HepG2 (cell line): ENCODE data around the gene ADAT3. TPM values are rescaled to one million over a fixed set of nuclear protein-coding genes. Genes with fewer than 3 reads are reported as not detected.
A peak's percentile ranks its signal among the peaks of the same experiment; 100 is the strongest.

Experiments
- ARID4A ChIP-seq: sonication (generic); formaldehyde crosslinking; IDR thresholded peaks from 2 replicates; pipeline ENCODE4 v1.5.0; 2020; ENCODE audit warnings: mild to moderate bottlenecking, missing genetic modification reagents, borderline replicate concordance
- EZH2 ChIP-seq: conservative IDR thresholded peaks from 2 replicates; pipeline ENCODE4 v1.6.1; 2012; ENCODE audit warnings: mild to moderate bottlenecking, low read depth, low read length, moderate library complexity
- GRHL1 ChIP-seq: sonication (generic); formaldehyde crosslinking; conservative IDR thresholded peaks from 2 replicates; pipeline ENCODE4 v1.8.0; 2022; ENCODE audit warnings: missing genetic modification reagents
- HNRNPLL ChIP-seq: fragments of 200-400 bp; formaldehyde crosslinking; IDR thresholded peaks from 2 replicates; pipeline ENCODE4 v1.6.1; 2017; ENCODE audit warnings: mild to moderate bottlenecking, low read depth, low read length; ENCODE audit not compliant: poor library complexity, severe bottlenecking
- HOXA5 ChIP-seq: sonication (generic); formaldehyde crosslinking; IDR thresholded peaks from 2 replicates; pipeline ENCODE4 v1.4.0; 2020; ENCODE audit warnings: missing genetic modification reagents
- HOXA9 ChIP-seq: sonication (generic); formaldehyde crosslinking; IDR thresholded peaks from 2 replicates; pipeline ENCODE4 v1.8.1; 2022; ENCODE audit warnings: missing genetic modification reagents, mild to moderate bottlenecking, moderate library complexity, borderline replicate concordance
- MATR3 ChIP-seq: sonication (generic); formaldehyde crosslinking; IDR thresholded peaks from 2 replicates; pipeline ENCODE4 v1.4.0; 2020; ENCODE audit warnings: missing genetic modification reagents
- MED8 ChIP-seq: sonication (generic); formaldehyde crosslinking; IDR thresholded peaks from 2 replicates; pipeline ENCODE4 v1.8.1; 2023; ENCODE audit warnings: mild to moderate bottlenecking, missing genetic modification reagents; ENCODE audit not compliant: insufficient replicate concordance
- MEIS1 ChIP-seq: sonication (generic); formaldehyde crosslinking; IDR thresholded peaks from 2 replicates; pipeline ENCODE4 v1.9.0; 2021; ENCODE audit warnings: mild to moderate bottlenecking, missing genetic modification reagents, moderate library complexity, borderline replicate concordance
- NCOA5 ChIP-seq: sonication (generic); formaldehyde crosslinking; IDR thresholded peaks from 2 replicates; pipeline ENCODE4 v1.4.0; 2020; ENCODE audit warnings: missing genetic modification reagents
- NFIC ChIP-seq: IDR thresholded peaks from 2 replicates; pipeline ENCODE4 v1.6.1; 2012; ENCODE audit warnings: mild to moderate bottlenecking, low read length, inconsistent platforms
- PAWR ChIP-seq: sonication (generic); formaldehyde crosslinking; IDR thresholded peaks from 2 replicates; pipeline ENCODE4 v1.4.0; 2020; ENCODE audit warnings: missing genetic modification reagents, mild to moderate bottlenecking, borderline replicate concordance
- RAD21 ChIP-seq: fragments of 450-650 bp; formaldehyde crosslinking; IDR thresholded peaks from 2 replicates; pipeline ENCODE4 v1.5.0; 2020; ENCODE audit warnings: mild to moderate bottlenecking
- SIN3B ChIP-seq: fragments of 150-350 bp; IDR thresholded peaks from 2 replicates; pipeline ENCODE4 v1.6.1; 2014; ENCODE audit warnings: low read length
- SP4 ChIP-seq: sonication (generic); formaldehyde crosslinking; IDR thresholded peaks from 2 replicates; pipeline ENCODE4 v1.8.1; 2023; ENCODE audit warnings: mild to moderate bottlenecking, missing genetic modification reagents
- TGIF2 ChIP-seq: IDR thresholded peaks from 2 replicates; pipeline ENCODE4 v1.6.1; 2016; ENCODE audit warnings: control low read depth, missing compliant biosample characterization
- TMF1 ChIP-seq: sonication (generic); formaldehyde crosslinking; IDR thresholded peaks from 2 replicates; pipeline ENCODE4 v1.8.1; 2022; ENCODE audit warnings: low read depth, missing genetic modification reagents
- ZC3H4 ChIP-seq: sonication (generic); formaldehyde crosslinking; IDR thresholded peaks from 2 replicates; pipeline ENCODE4 v1.4.0; 2020; ENCODE audit warnings: missing genetic modification reagents, borderline replicate concordance
- ZNF205 ChIP-seq: IDR thresholded peaks from 2 replicates; pipeline ENCODE4 v1.6.1; 2018; ENCODE audit warnings: missing biosample characterization, missing genetic modification reagents
- ZNF232 ChIP-seq: sonication (generic); formaldehyde crosslinking; IDR thresholded peaks from 2 replicates; pipeline ENCODE4 v1.4.0; 2020; ENCODE audit warnings: missing genetic modification reagents, borderline replicate concordance
- ZNF414 ChIP-seq: sonication (generic); formaldehyde crosslinking; IDR thresholded peaks from 2 replicates; pipeline ENCODE4 v1.5.0; 2020; ENCODE audit warnings: missing genetic modification reagents
- ZNF460 ChIP-seq: sonication (generic); formaldehyde crosslinking; IDR thresholded peaks from 2 replicates; pipeline ENCODE4 v1.5.1; 2020; ENCODE audit warnings: missing genetic modification reagents, mild to moderate bottlenecking, borderline replicate concordance
- ZNF556 ChIP-seq: sonication (generic); formaldehyde crosslinking; IDR thresholded peaks from 2 replicates; pipeline ENCODE4 v1.4.0; 2020; ENCODE audit warnings: mild to moderate bottlenecking, missing genetic modification reagents, borderline replicate concordance
- polyA plus RNA-seq, 8 experiments: library from polyadenylated mRNA; depleted of rRNA in 3 of 8; stranded (reverse) in 7 of 8; unstranded in 1 of 8; fragments of >200 nt; fragmentation: Illumina TruSeq in 4 of 8; extraction: Trizol in 4 of 8; gene quantifications; 2 replicates each; pipeline versions ENCODE4 v1.2.1 to v1.2.3, GENCODE V29; 2011 to 2016; ENCODE audit warnings: low read depth in 4 of 8, missing spikeins in 1 of 8, mixed read lengths in 1 of 8; ENCODE audit not compliant: insufficient read depth in 1 of 8
- total RNA-seq, 5 experiments: library from RNA; depleted of rRNA; stranded (reverse); fragments of >200 nt; fragmentation: Illumina TruSeq; extraction: Trizol; gene quantifications; 2 replicates each; pipeline ENCODE4 v1.2.3, GENCODE V29; 2016; ENCODE audit warnings: low read depth in 1 of 5

ADAT3 gene
- total and polyA plus RNA-seq, 2 of the 13 experiments (the other 11 are each of a cell fraction or from before 2014, with no cell fraction given): 0.95 to 3.5 TPM

- TF ChIP-seq ZNF460 (no peak), MATR3 (CRISPR knock-in tag) (no peak), EZH2 (no peak), NCOA5 (no peak), PAWR (CRISPR knock-in tag) (no peak), ZNF205 (CRISPR knock-in tag) (no peak), HOXA5 (CRISPR knock-in tag) (peak; percentile 6; the same call in 1 of the 2 replicates), ARID4A (peak; percentile 77; the same call in 1 of the 2 replicates), MED8 (CRISPR knock-in tag) (peak; percentile 4), NFIC (no peak), ZNF414 (CRISPR knock-in tag) (no peak), TGIF2 (CRISPR knock-in tag) (peak; percentile 78), ZNF556 (CRISPR knock-in tag) (no peak), GRHL1 (CRISPR knock-in tag) (no peak), ZC3H4 (CRISPR knock-in tag) (no peak), HOXA9 (CRISPR knock-in tag) (no peak), MEIS1 (CRISPR knock-in tag) (no peak; the same call in 1 of the 2 replicates), TMF1 (CRISPR knock-in tag) (no peak), ZNF232 (no peak), SP4 (CRISPR knock-in tag) (peak; percentile 95), RAD21 (CRISPR knock-in tag) (peak; percentile 37; the same call in 1 of the 2 replicates), HNRNPLL (peak; percentile 78), SIN3B (no peak)
Observed at GRCh38 chr19:1905110-1905862, at the start of gene ADAT3, which contains the start of gene SCAMP4 (continued).
